ENCODE measurements around the gene AP4S1.
A peak's percentile ranks its signal among the peaks of the same experiment; 100 is the strongest.
"Not testable (repeated sequence)": the region's sequence is repeated elsewhere in the genome, so short reads cannot be mapped to it uniquely, and the experiment has no call there.

The AP4S1 gene, protein sequence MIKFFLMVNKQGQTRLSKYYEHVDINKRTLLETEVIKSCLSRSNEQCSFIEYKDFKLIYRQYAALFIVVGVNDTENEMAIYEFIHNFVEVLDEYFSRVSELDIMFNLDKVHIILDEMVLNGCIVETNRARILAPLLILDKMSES

DNA sequence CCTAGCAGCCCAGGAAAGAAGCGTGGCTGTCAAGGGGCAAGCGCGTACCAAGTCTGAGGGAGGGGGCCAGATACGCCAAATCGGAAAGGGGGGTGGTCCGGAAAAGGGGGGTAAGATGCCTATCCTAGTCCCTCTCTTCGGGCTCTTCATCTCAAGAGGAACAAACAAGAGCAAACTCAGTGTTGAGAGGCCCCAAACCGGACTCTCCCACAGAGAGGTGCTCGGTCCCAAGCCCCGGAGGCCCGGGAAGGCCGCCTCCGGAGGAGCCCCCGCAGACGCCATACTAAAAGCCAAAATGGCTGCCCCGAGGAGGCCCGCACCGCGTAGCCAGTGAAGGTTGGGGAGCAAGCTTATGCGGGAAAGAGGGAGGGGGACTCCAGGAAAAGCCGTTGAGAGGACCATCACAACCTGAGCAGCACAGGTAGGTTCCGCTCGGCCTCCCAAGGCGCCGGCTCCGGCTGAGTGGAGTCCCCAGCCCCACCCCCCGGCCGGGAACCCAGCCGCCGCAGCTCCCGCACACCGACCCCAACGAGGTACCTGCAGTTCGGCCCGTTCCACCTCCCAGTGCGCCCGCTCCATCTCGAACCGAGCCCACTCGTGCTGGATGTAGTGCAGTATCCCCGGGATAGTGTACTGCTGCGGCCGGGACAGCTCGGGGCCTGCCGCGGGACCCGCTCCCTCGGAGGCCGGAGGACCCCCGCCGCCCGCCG lies at the start of gene AP4S1:
TSS of gene AP4S1 (plus strand) at position 283 of the 710 bp plus-strand sequence. CDS start 40,548 bp downstream, outside the sequence.
- no peak for DNase-seq (ENCODE audit: low read depth)

DNA sequence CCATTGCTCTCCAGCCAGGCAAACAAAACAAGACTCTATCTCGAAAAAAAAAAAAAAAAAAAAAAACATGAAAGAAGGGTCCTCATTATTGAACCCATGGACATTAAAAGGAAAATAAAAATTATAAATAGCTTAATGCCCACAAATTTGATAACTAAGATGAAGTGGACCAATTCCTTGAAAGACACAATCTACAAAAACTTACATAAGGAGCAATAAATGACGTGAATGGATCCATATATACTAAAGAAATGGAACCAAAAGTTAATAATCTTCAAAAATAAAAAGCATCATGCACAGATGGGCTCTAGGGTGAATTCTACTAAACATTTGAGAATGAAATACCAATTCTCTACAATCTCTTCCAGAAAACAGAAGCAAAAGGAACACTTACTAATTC lies 47.7 kb upstream of the AP4S1 start:
- DNase-seq (ENCODE audit: low read depth) = no peak

DNA sequence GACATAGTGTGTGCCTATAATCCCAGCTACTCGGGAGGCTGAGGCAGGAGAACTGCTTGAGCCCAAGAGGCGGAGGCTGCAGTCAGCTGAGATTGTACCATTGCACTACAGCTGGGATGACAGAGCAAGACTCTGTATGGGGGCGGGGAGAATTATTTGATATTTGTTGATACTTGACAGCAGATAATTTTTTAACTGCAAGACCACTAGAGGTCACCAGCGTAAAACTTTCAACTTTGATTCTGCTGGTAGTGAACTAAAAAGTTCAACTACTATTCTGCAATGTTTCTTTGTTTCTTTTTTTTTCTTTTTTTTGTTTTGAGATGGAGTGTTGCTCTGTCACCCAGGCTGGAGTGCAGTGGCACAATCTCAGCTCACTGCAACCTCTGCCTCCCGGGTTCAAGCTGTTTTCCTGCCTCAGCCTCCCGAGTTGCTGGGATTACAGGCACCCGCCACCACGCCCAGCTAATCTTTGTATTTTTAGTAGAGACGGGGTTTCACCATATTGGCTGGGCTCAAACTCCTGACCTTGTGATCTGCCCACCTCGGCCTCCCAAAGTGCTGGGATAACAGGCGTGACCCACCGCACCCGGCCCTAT lies 45.2 kb upstream of the AP4S1 start:
- DNase-seq (ENCODE audit: low read depth) = peak; percentile 52

DNA sequence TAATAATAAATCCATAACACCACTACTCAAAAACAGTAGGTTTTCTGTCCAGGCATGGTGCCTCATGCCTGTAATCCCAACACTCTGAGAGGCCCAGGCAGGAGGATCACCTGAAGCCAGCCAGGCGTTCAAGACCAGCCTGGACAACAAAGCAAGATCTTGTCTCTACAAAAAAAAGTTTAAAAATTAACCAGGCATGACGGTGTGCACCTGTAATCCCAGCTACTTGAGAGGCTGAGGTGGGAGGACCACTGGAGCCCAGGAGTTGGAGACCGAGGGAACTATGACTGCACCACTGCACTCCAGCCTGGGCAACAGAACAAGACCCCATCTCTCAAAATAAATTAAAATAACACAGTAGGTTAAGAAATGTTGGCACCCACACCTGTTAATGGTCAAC lies 44.5 kb upstream of the AP4S1 start:
- DNase-seq (ENCODE audit: low read depth) = no peak

DNA sequence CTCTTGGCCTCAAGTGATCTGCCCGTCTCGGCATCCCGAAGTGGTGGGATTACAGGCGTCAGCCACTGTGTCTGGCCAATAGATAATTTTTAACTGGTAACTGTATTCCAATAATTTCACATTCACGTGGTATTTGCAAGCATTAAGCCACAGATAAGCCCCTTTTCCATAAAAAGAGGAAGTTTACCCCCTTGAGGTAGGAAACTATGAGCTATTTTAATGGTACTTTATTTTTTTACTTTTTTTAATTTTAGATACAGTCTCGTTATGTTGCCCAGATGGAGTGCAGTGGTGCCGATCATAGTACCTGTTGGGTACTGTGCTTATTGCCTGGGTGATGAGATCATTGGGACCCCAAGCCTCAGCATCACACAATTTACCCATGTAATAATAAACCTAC lies 42.9 kb upstream of the AP4S1 start:
- no peak for DNase-seq (ENCODE audit: low read depth)

DNA sequence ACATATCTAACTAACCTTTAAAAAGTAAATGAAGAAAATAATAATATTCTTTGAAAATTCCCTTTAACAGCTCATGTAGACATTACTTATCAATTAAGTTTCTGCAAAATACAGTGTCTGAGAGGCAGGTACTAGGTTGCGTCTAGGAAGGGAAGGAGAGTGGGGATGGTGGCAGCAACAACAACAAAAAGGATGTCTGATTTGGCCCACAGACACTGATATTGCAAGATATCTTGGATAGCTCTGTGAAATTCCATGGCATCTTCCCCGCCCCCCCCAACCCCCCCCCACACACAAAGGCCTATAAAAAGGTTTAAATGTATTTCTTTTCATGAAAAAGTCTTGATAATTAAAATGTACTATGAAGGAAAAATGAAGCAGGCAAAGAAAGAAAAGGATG lies 41.6 kb upstream of the AP4S1 start:
- DNase-seq (ENCODE audit: low read depth) = no peak

DNA sequence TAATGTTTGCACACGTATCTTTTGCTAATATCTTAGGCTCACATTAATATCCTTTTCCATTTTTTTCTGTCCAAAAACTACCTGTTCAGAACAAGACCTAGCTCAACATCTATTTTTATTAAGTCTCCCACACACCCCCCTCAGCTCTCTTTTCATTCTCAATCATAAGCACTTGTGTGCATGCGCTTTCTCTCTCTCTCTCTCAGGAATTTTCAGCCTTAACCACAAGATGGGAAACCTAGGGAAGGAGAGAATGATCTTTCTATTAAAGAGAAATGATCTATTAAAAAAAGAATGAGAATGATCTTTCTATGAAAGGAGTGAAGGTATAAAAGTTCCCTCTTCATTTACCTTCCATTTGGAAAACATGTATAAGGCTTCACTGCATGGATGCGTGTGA lies 39.7 kb upstream of the AP4S1 start:
- no peak for DNase-seq (ENCODE audit: low read depth)

DNA sequence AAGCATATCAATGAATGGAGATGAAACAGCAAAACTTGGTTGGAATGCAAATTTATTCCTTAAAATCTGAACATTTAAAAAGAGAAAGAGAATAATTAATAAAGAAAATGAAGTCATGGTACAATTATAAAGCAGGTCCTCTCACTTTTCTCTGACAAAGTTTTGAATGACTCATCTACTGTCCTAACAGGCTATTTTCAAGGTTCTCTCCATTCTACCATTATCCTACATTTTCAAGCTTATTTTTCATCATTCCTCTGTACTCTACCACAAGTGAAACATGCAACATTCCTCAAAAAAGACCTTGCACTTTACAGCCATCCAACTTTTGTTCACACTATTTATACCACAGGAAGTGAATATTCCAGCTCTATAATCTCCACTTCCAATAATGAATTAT lies 36.9 kb upstream of the AP4S1 start:
- no peak for DNase-seq (ENCODE audit: low read depth)

DNA sequence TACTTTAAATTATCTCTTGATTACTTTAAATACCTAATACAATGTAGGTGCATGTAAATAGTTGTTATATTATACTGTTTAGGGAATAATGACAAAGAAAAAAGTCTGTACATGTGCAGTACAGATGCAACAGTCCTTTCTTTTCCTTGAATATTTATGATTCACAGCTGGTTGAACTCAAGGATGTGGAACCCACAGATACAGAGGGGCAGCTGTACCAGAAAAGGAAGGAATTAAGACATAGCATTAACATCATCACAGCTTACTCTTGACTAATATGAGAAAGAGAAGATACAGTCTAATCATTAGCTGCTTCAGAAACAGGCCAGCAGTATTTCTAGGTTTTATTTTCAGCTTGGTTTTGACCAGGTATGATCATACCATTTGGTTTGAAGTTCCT lies 34.7 kb upstream of the AP4S1 start:
- no peak for DNase-seq (ENCODE audit: low read depth)

DNA sequence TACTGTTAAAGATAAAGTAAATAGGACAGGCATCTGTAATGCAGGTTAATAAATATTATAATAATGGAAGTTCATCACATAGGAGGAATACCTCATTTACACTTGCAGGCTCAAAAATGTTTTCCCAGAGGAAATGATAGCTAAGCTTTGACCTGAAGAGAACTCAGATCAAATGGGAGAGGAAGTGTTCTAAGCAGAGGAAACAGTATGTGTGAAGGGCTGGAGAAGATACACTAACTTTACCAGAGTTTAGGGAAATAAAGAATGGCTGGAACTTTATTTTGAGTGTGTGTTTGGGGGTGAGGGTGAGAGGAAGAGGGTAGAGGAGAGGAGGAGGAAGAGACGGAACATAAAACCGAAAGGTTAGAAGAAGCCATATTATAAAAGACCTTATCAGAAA lies 34.0 kb upstream of the AP4S1 start:
- DNase-seq (ENCODE audit: low read depth) = no peak

DNA sequence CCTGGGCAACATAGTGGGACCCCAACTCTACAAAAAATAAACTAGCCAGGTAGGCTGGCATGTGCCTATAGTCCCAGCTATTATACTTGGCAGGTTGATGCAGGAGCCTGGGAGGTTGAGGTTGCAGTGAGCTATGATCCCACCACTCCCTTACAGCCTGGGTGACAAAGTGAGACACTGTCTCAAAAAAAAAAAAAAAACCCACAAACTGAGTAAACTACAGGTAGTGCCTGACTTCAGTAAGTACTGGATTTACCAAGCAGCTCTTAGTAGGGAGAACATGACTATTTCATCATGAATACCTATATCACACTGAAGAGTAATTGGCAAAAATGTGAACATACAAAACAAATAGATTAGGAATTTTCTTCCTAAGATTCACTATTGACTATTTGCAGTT lies 32.4 kb upstream of the AP4S1 start:
- no peak for DNase-seq (ENCODE audit: low read depth)

DNA sequence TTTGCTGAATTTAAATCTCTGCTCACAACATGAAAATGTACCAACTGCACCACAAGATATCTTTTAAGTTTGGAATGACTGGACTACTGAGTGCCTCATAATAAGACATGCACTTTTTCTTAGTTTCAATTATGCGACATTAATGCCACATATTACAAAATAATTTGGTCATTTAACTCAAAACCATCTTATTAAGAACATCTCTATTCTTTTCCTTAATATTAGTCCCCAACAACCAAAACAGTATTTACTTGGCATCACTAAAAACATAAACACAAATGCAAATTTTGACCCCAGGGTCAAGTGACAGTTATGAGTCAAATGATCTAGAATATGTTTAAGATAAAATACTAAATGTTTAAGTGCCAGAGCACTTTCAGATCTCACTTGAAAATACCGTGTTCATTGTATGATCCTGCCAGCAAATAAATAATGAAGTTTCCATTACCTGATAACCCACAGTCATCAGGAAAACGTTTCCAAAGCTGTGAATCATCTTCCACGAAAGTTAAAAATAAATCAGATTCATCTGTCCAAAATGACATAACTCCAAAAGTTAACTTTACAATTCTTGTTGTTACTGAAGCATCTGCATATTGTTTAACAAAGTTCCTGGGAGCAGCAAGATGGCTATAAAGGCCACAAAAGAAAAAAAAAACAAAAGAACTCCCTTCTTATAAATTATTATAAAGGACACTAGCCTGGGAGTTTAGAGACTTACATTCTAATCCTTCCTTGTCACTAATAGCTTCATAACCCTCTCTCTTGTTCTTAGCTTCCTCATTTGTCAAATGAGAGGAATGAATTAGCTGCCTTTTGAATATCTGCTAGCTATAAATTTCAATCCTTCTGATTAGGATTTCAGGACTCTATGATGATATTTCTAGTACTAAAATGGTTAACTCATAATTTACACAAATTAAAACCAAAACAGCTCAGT lies 30.5 kb upstream of the AP4S1 start:
- no peak for DNase-seq (ENCODE audit: low read depth)

DNA sequence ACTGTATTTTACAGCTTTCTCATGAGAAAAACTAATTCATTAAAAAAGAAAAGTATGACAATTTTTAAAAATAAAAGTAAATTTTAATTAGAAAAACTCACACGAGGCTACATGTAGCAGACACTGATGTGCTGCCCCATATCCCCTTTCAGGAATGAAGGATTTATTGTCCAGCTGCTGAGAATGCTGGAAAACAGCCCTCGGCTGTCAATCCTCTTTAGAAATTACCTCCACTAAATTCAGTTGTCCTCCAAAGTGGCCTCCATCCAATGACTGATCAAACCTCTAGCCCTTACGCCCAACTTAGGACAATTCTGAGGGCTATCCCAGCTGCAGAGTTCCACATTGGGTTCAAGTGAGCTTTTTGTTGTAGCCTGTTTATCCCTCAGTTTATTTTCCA lies 29.8 kb upstream of the AP4S1 start:
- no peak for DNase-seq (ENCODE audit: low read depth)

DNA sequence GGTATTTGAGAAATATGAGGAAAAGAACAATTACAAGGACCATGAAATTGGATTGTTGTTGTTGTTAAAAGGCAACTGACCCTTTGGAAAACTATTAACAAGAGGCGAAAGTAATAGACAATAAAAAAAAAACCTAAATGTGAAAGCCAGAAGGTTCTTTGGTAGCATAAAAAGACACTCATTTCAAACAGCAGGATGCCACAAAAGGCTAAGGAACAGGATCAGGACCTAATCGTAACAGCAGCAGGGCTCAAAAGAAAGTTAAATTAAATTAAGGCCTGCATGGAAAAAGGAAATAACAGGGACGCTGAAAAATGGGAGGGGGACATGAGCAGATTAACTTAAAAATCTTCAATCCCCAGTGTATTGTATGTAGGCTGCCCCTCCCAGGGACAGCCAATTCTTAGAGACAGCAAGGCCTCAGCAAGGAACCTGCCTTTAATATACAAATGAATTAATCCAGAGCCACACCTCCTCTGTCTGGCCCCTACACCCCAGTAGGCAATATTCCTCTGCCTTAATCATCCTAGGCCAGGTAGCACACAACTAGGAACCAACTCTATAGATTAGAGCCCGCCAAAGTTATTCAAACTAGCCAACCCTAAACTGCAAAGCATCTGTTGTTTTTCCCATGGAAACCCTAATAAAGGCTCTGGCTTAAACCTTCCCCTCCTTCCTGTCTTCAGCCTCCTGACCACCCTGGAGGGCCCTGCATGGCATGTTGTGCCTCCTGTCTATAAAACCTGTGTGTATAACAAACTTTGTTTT lies 28.4 kb upstream of the AP4S1 start:
- DNase-seq (ENCODE audit: low read depth) = no peak

DNA sequence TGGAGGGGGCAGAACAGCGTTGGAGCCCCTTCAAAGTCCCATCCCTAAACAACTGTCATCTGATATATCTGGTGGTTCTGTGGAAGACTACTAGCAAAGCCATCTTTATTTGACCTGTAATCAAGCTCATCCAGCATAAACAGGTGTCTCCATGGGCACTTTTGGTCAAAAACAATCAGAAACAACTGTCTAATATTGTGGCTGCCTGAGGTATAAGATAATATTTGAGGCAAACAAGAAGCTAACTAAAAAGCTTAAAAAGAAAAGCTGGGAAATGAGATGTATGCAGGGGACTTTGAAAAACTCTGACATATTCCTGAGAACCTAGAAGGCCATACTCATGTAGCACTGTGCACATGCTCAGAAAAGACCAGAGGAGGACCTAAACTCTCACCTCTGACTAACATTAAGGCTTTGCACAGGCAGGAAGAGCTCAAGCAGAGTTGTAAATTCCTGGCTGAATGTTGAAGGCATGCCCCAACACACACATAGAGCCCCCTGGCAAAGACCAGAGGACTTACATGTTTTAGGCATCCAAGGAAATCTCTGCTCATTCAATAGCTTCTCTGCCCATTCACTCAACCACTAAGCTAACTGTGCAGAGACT lies 27.2 kb upstream of the AP4S1 start:
- DNase-seq (ENCODE audit: low read depth) = no peak

DNA sequence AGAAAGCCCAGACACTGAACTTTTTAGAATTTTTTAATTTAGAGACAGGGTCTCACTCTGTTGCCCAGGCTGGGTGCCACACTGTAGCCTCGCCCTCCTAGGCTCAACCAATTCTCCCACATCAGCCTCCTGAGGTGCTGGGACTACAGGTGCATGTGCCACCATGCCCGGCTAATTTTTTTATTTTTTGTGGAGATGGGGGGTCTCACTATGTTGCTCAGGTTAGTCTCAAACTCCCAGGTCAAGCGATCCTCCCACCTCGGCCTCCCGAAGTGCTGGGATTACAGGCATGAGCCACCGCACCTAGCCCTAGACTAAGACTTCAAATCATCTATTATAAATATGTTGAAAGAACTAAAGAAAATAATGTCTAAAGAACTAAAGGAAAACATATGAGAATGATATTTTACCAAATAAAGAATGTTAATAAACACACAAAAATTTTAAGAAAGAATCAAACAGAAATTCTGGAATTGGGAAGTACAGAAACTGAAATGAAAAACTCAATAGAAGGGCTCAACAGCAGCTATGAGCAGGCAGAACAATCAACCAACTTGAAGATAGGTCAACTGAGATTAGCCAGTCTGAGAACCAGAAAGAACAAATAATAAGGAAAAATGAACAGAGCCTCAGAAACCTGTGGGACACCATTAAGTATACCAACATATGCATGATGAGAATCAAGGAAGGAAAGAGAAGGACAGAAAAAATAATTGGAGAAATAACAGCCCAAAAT lies 26.2 kb upstream of the AP4S1 start:
- DNase-seq (ENCODE audit: low read depth) = no peak

DNA sequence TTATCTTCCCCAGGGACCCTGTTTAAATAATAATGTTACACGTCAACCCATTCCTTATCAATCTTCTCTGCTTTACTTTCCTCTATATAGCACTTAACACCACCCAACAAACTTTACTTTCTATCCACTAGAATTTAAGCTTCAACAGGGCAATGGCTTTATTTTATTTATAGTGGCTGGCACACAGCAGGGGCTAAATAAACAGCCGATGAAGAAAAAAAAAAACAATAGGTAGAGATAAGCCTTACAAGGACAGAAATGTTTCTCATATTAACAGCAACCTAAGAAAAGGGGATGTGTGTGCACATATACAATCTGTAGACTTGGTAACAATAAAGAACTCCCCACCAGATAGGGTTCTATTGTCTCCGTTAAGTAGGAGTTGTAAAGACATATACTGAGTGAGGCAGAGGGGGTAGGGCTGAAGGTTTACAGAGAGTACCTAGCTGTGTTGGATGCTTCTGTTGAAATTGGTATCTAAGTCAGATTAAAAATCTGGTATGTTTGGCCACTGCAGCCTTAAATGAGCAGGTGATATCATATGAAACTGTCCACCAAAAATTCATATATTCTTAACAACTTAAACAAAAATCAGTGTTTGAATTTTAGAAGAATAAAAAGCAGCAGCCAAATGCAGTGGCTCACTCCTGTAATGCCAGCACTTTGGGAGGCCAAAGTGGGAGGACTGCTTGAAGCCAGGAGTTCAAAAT lies 24.7 kb upstream of the AP4S1 start:
- DNase-seq (ENCODE audit: low read depth) = no peak

DNA sequence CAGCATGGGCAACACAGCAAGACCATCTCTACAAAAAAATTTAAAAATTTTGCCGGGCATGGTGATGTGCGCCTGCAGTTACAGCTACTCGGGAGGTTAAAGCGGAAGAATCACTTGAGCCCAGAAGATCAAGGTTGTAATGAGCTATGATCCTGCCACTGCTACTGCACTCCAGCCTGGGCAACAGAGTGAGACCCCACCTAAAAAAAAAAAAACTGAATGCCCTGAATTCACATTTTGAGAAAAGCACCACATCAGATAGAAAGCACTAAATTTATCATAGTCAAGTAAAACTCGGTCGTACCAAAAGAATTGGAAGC lies 24.1 kb upstream of the AP4S1 start:
- DNase-seq (ENCODE audit: low read depth) = no peak

DNA sequence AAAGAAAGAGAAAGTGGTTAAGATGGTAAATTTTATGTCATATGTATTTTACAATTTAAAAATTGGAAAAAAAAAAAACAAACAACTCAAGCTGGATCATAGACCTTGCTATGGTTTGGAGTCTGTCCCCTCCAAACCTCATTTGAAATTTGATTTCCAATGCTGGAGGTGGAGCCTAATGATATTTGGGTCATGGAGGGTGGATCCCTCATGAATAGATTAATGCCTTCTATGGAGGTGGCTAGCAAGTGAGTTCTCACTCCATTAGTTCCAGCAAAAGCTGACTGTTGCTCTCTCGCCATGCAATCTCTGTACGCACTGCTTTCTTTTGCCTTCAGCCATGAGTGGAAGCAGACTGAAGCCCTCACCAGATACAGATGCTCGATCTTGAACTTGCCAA lies 22.2 kb upstream of the AP4S1 start:
- no peak for DNase-seq (ENCODE audit: low read depth)

DNA sequence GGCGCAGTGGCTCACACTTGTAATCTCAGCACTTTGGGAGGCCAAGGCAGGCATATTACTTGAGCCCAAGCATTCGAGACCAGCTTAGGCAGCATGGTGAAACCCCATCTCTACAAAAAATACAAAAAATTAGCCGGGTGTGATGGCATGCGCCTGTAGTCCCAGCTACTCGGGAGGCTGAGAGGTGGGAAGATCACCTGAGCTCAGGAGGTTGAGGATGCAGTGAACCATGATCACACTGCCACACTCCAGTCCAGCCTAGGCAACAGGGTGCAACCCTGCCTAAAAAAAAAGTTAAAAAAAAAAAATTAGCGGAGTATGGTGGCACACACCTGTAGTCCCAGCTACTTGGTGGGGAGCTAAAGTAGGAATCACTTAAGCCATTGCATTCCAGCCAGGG lies 21.4 kb upstream of the AP4S1 start:
- not testable (repeated sequence) for DNase-seq (ENCODE audit: low read depth)

Measured in non-pigmented ciliary epithelial cell (primary cell).